Ramos (cell line): ENCODE measurements around the gene BARD1.
"Not testable (repeated sequence)": the region's sequence is repeated elsewhere in the genome, so short reads cannot be mapped to it uniquely, and the experiment has no call there.

ENCODE experiments used
- in situ Hi-C: fragments of 300-500 bp; cut with MboI; formaldehyde crosslinking; loops from one replicate; pipeline ENCODE4 v1.14.3; 2022; ENCODE audit warnings: low sequenced_read_pairs; ENCODE audit not compliant: unreplicated experiment

Gene BARD1

GRCh38 chr2:214774108-214774507, 35.4 kb downstream of the BARD1 start:
- in situ Hi-C loops, result loop anchor here (25.0 kb wide), 1 partner anchor 538 kb away; the partner anchor contains the start of gene ATIC

- in situ Hi-C loops, result loop anchor here (25.0 kb wide), 1 partner anchor 540 kb away; the partner anchor contains the start of gene ATIC
Observed at GRCh38 chr2:214772443-214773015, 37.0 kb downstream of the BARD1 start.

DNA sequence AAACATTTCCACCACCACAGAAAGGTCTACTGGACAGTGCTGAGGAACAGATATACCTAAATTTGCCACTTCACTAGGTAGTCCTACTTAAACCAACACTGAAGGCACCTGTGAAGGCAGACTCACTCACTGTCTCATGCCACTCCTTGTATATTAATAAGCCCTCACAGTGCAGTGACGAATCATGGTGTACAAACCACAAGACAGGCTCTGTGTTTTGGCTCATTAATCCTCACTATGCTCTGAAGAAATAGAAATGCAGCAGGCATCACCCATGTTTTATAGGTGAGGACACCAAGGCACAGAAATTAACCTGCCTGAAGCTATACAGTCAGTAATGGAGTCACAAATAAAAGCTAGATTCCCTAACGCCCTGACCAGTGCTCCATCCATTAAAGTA, 44.3 kb downstream of the BARD1 start:
- in situ Hi-C loops, result loop anchor here (25.0 kb wide), 1 partner anchor 547 kb away; the partner anchor contains the start of gene ATIC

DNA sequence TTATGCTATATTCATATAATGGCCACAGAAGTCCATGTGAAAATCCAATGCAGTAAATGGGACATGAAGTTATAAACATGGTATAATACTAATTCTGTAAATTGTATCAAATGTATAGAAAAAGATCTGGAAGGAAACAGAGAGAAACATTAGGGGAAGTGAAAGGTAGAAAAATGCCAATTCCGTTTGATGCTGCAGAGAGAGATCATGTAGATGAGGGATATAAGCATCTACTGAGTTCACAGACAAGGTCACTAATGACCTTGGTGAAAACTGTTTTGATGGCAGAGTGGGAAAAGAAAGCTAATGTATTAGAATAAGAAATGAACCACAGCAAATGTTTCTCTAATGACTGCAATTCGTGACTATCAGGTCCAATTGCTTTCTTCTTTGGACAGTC, 56.0 kb downstream of the BARD1 start:
- in situ Hi-C loops, result loop anchor here (25.0 kb wide), 1 partner anchor 559 kb away; the partner anchor contains the start of gene ATIC

DNA sequence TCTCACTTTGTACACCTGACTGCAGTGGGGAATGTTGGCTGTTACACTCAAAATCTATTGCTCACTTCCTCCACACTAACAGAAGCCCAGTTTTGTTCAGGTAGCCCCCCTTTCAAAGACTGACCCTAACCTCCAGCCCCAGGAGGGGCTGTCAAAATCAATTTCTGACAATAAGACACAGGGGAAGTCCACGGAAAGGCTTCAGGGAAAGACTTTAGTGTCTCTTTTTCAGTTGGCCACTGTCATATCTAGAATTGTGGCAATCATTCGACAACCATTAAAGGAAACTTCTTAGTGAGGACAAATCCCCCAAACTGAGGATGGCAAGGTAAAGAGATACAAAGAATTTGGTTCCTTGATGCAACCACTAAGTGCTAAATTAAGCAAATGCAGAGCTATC, 59.0 kb downstream of the BARD1 start:
- in situ Hi-C loops, result loop anchor here (25.0 kb wide), 1 partner anchor 562 kb away; the partner anchor contains the start of gene ATIC

DNA sequence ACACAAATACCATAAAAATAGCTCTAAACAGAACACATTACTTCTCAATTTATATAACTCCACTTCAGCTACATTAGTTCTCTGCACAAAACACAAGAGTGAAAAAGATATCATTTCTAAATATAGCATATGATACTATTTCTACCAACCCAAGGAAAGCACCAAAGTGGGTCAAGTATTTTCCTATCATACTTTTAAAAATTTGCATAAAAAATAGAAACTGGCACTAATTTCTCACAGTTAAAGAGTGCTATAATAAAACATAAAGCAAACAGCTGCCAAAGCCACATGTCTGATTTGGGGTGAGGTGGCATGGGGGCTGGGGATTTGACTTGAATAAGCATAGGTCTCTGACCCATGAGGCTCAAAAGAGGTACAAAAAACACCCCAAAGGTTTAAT, 61.5 kb downstream of the BARD1 start:
- in situ Hi-C loops, result no loop called here

GRCh38 chr2:214742119-214742518, 67.4 kb downstream of the BARD1 start:
- in situ Hi-C loops, result no loop called here

GRCh38 chr2:214740867-214741395, 68.6 kb downstream of the BARD1 start:
- in situ Hi-C loops, result no loop called here

DNA sequence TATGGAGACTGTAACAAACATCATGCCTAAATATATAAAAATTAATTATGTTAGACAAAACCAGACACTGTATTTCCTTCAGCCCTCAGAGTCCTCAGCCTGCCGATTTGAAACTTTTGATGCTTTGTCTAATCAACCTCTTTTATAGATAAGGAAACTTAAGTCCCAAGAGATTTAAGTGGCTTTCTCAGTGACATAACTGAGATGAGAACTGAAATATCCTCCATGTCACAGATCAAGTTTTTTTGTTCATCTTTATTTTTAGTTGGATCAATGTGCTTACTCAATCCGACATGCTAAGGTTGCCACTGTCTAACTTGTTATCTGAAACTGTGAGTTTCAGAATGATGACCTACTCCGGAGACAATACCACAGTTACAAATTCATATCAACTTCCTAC, 72.3 kb downstream of the BARD1 start:
- in situ Hi-C loops, result no loop called here

DNA sequence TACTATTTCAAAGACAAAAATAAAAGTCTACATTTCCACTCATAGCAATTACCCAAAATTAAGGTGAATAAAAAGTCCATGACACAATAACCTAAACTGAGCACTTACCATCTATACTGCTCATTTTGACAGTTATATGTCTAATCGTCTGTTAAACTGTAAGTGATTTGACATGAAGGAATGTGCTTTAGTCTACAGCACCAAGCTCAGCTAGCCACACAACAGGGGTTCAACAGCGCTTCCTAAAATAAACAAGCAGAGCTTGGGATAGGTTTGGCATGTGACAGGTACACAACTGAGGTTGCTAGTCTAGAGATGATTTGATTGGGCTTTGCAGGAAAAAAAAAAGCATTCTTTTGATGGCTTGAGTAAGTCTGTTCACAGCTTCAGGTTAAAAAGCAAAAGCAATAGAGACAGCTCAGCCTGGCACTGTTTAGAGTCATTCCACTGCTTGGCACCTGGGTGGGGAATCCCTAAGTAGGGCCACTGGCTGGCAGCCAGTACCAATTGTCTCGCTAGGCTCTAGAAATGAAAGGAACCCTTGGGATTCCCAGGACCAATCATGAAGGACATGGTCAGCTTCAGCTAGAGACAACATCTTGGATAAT, 78.6 kb downstream of the BARD1 start:
- in situ Hi-C loops, result no loop called here

DNA sequence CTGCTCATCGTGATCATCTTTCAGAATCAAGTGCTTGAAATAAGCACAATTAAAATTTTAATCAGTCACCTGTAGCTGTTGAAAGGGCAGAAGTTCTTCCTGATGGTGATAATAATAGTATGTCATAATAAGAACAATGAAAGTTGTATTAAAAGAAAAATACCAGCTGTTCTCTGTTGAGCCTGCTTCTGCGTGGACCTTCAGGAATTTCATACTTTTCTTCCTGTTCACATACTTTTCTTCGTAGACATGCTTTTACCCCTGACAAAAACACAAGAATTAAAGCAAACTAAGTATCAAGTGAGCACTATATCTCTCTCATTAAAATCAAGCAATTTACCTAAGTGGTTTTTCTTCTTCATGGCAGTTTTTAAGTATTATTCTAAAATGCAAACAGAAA, 79.2 kb downstream of the BARD1 start:
- in situ Hi-C loops, result no loop called here

DNA sequence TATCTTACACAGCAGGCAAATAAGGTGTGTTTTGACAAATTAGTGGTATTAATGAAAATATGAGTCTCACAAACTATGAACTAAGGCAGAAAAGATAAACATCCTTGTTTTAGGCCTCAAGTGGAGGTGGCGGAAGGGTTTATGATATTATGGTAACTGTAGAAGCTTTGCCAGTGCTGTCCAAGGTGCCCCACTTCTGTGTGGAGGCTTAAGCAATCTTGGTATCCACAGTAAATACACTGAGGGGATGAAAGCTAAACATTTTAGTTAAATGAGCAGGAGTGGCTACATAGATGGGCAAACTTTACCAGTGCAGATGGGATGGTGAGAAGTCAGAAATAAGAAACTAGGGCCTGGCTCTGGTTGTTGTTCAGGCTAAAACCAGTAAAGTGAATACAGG, 84.7 kb downstream of the BARD1 start:
- in situ Hi-C loops, result no loop called here

DNA sequence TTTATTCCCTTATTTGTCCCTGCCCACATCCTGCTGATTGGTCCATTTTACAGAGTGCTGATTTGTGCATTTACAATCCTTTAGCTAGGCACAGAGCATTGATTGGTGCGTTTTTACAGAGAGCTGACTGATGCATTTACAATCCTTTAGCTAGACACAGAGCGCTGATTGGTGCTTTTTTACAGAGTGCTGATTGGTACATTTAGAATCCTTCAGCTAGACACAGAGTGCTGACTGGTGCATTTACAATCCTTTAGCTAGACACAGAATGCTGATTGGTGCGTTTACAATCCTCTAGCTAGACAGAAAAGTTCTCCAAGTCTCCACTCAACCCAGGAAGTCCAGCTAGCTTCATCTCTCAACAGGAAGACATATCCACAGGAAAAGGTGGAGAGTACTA, 91.6 kb downstream of the BARD1 start:
- in situ Hi-C loops, result not testable (repeated sequence)

DNA sequence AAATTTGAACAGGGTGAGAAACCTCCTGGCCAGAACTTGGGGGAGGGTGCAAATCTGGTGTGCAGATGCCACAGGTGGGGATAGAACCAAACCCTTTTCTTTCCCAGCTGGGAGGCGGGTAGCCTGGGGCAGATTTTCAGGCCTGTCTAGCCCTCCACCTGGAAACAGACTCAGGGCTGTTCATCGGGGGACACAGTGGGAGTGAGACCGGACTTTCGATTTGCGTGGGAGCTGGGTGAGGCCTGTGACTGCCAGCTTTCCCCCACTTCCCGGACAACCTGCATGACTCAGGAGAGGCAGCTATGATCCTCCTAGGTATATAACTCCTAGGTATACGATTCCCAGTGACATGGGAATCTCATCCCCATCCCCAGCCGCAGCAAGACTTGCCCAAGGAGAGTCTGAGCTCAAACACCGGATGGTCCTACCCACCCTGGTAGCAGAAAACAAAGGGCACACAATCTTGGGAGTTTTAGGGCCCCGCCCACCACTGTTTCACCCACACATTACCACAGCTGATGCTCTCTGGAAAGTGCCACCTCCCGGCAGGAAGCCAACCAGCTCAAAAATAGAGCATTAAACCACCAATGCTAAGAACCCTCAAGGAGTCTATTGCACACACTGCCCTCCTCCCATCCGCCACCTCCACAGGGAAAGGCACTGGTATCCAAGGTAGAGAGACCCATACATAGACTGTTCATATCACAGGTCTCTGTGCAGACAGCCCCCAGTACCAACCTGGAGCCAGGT, 92.5 kb downstream of the BARD1 start:
- in situ Hi-C loops, result no loop called here

DNA sequence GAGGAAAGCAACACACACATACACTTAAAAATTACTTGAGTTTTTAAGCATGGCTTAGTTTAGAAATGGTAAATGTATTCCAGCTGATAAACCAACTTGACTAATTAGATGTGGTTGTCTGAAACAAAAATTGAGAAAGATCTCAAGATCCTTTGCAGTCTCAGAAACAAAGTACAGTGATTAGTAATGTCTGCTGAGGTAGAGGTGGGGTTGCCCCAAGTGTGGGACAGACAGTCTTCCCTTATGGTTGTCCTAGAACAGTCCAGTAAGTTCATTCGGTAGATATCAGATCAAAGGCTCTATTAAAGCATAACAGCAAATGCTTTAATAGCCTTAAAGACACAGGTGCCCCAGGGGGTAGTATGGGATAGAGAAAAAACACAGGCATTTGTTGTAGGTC, 94.5 kb downstream of the BARD1 start:
- in situ Hi-C loops, result no loop called here

DNA sequence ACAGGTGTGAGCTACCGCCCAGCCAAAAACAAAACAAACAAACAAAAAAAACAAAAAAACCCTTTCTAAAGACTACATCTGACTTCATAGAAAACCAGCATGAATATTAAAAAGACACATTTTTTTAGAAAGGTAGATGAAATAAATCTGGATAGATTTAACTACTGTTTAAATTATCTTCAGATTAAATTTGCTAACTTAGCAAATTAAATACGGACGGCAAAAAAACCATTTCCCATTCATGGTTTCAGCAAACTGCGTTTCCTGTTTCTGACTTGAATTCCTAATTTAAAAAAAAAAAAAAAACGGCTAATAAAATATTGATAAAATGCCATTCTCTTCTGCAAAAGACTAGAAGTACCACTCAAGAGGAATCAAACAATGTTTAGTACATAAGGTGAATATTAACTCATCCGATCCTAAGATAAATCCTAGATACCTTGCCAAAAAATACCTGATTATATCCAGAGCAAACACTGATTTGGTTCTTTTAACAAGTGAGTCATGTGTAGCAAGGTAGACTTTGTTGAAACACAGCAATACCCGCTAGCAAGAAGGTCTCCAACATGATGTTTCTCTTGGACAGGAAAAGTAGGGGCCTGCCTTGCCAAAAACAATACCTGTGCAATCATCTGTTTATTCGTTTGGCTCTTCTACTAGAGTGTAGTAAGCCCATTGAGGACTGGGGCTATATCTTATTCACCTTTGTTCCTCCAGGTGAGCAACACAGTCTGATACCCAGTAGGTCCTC, 96.2 kb downstream of the BARD1 start:
- in situ Hi-C loops, result no loop called here

DNA sequence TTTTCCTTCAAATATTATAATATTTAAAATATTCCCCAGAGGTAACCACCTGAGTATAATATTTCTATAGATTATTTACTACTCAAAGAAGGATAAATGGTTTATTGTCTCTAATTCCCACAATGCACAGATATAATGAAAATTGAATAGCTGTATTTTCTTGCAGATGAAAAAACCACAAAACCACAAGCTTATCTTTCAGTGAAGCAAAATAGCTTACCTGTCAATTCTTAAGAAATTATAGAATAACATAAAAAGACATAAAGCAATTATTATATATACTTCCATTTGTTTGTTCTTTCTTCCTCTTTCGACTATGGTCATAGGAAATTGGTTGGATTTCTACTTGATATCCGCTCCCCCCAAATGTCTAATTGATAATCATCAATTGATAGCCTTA, 98.8 kb downstream of the BARD1 start:
- in situ Hi-C loops, result no loop called here

DNA sequence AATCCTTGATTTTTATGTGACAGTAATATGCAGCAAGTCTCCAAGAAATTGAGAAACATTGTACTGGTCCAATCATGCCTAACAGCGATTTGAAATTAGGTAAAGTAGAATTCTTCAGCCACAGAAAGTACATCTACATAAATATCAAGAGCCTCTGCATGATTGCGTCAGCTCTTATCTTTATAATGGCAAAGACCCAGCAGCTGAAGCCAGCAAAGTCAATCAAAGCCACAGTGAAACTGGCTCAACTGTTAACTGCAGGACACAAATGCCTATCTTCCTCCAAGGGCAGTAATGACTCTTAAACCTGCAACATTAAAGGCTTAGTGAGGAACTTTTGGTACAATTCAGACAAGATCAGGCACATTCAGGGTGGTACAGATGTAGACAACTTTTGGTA, 102.5 kb downstream of the BARD1 start:
- in situ Hi-C loops, result no loop called here

GRCh38 chr2:214699236-214699635, 110.2 kb downstream of the BARD1 start:
- in situ Hi-C loops, result no loop called here

- in situ Hi-C loops, result no loop called here
Observed at GRCh38 chr2:214696681-214697080, 112.8 kb downstream of the BARD1 start.
